Lower lobe of right lung (tissue), 2 donors: ENCODE measurements around the gene SPCS2. TPM values are rescaled to one million over a fixed set of nuclear protein-coding genes. Genes with fewer than 3 reads are reported as not detected.
"Not testable (repeated sequence)": the region's sequence is repeated elsewhere in the genome, so short reads cannot be mapped to it uniquely, and the experiment has no call there.

Experiments used
- ATAC-seq, 2 donors: fragments of 200-7000 bp; cut with Tn5 transposase; one replicate each; pipeline ENCODE4 v1.9.1; 2020 to 2022; ENCODE audit warnings: mild to moderate bottlenecking in 2 of 2, moderate library complexity in 2 of 2
- DNase-seq: peaks from one replicate; pipeline ENCODE4 v3.0.0-alpha.2; 2020
- H3K27ac ChIP-seq: fragments of 200-600 bp; one replicate; pipeline ENCODE4 v1.8.0; 2022
- H3K27me3 ChIP-seq: fragments of 200-600 bp; one replicate; pipeline ENCODE4 v1.8.0; 2022; ENCODE audit warnings: low read depth
- H3K36me3 ChIP-seq: fragments of 200-600 bp; one replicate; pipeline ENCODE4 v1.8.0; 2022; ENCODE audit warnings: mild to moderate bottlenecking
- H3K4me1 ChIP-seq: fragments of 200-600 bp; one replicate; pipeline ENCODE4 v1.8.0; 2022
- H3K4me3 ChIP-seq: fragments of 200-600 bp; one replicate; pipeline ENCODE4 v1.8.0; 2022; ENCODE audit warnings: mild to moderate bottlenecking
- H3K9me3 ChIP-seq: fragments of 200-600 bp; one replicate; pipeline ENCODE4 v1.8.0; 2022
- intact Hi-C: fragments of 100-400 bp; cut with DNase I; formaldehyde crosslinking; loops from one replicate; pipeline ENCODE4 v1.11.0; 2022
- total RNA-seq: library from RNA; stranded (reverse); fragmentation: NEBNext Ultra II Directional; extraction: Animal tissue kit (Norgen Biotek cat#: 25700); gene quantifications from one replicate; pipeline ENCODE4 v1.2.1, GENCODE V29; 2021
- TF ChIP-seq, protein P1 (sequence below): fragments of 200-600 bp; IDR thresholded peaks from one replicate; pipeline ENCODE4 v1.8.0; 2022; ENCODE audit warnings: antibody characterized with exemption, mild to moderate bottlenecking
- donor health status: DM: no; HTN: yes; CAD: no; lungs with severe emphysema.

SPCS2 gene
- total RNA-seq, 1 donor from 2014 or later, result 149 TPM

DNA sequence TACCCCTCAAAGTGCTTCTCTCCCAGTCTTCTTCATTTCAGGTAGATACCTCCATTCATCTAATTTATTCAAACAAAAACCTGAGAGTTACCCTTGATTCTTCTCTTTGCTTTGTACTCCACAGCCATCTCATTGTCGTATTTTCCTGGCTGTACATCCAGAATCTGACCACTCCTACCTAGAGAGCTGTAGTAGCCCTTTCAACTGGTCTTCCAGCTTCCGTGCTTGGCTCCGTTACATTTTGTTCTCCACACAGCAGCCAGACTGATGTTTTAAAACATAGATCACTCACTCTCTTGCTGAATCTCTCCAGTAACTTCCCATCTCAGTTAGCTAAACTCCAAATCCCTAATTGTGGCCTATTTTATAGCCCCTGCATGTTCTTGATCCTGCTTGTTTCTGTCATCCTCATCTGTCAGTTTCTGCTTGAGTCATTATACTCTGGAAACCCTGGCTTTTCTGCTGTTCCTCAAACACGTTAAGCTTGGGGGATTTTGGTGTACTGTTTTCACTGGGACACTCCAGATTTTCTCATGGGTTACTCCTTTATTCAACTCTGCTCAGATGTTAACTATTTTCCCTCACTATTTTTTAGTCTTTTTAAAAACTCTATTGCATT, 7.4 kb downstream of the SPCS2 start:
- intact Hi-C loops, result no loop called here
- Histone ChIP-seq H3K9me3 (no peaks in the 10 kb centered on the region), H3K4me1 (peaks cover 41% of the 10 kb centered on the region), H3K36me3 (peaks cover 11% of the 10 kb centered on the region), H3K27ac (no peak overlapping the region), H3K4me3 (no peak overlapping the region), H3K27me3 (no peaks in the 10 kb centered on the region)
- no peak for DNase-seq
- no peak for ATAC-seq
- TF ChIP-seq, protein P1, sequence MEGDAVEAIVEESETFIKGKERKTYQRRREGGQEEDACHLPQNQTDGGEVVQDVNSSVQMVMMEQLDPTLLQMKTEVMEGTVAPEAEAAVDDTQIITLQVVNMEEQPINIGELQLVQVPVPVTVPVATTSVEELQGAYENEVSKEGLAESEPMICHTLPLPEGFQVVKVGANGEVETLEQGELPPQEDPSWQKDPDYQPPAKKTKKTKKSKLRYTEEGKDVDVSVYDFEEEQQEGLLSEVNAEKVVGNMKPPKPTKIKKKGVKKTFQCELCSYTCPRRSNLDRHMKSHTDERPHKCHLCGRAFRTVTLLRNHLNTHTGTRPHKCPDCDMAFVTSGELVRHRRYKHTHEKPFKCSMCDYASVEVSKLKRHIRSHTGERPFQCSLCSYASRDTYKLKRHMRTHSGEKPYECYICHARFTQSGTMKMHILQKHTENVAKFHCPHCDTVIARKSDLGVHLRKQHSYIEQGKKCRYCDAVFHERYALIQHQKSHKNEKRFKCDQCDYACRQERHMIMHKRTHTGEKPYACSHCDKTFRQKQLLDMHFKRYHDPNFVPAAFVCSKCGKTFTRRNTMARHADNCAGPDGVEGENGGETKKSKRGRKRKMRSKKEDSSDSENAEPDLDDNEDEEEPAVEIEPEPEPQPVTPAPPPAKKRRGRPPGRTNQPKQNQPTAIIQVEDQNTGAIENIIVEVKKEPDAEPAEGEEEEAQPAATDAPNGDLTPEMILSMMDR, result no peak

DNA sequence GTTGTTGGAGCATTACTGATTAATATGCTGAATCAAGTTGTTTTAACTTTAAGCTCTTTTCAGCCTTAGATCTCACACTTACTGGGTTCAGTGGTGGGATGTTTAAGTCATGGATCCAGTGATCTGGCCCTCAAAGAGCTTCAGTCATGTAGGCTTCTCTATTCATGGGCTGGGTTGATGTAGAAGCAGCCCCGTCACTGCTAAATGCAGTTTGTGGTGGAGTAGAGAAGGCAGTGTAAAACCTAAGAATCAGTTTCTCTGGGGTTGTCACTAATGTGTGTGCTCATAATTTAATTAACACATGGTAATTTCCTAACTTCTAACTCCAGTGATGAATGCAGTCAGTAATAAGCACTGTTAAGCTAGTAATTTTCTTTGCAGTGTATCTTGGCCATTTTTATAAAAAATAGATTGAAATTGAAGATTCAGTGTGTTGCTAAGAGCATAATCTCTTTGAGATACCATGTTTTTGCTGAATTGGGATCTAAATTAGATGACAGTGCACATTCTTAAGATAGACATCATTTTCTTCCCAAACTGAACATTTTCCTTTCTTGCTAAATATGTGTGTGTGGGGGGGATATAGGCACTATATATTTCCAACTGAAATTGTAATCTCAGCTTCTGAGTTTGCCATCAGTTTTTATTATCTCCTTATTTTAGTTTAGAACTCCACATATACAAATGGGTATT, 9.0 kb downstream of the SPCS2 start:
- peaks cover 13% of the 10 kb centered on the region for H3K36me3 ChIP-seq
- H3K27ac ChIP-seq, result no peak overlapping the region
- DNase-seq, result no peak
- H3K4me3 ChIP-seq, result no peak overlapping the region
- H3K27me3 ChIP-seq, result no peaks in the 10 kb centered on the region
- no peaks in the 10 kb centered on the region for H3K9me3 ChIP-seq
- TF ChIP-seq, protein P1, result no peak
- intact Hi-C loops, result no loop called here
- ATAC-seq, result no peak
- peaks cover 48% of the 10 kb centered on the region for H3K4me1 ChIP-seq

DNA sequence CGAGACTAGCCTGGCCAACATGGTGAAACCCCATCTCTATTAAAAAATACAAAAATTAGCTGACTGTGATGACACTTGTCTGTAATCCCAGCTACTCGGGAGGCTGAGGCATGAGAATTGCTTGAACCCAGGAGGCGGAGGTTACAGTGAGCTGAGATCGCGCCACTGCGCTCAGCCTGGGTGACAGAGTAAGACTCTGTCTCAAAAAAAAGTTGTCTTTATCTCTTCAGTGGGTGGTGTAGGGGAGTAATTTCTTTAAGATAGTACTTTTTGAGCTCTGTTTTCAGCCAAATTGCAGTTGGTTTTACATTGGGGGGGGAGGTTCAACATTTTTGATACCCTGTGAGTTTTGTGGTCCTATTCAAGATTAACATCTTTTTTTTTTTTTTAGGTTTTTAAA, 11.1 kb downstream of the SPCS2 start:
- H3K27me3 ChIP-seq, intact Hi-C loops, DNase-seq, ATAC-seq, H3K9me3 ChIP-seq, H3K4me3 ChIP-seq, H3K27ac ChIP-seq: not testable (repeated sequence)
- Histone ChIP-seq H3K4me1 (peaks cover 49% of the 10 kb centered on the region), H3K36me3 (peaks cover 15% of the 10 kb centered on the region)

DNA sequence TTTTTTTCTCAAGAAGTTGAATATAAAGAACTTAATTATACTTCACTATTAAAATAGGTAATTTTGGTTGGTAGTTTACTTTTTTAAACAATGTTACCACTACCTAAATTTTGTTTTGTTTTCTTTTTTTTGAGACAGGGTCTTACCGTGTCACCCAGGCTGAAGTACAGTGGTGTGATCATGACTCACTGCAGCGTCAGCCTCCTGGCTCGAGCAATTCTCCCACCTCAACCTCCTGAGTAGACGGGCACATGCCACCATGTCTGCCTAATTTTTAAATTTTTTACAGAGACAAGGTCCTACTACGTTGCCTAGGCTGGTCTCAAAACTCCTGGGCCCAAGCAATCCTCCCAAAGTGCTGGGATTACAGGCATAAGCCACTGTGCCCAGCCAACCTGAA, 17.6 kb downstream of the SPCS2 start:
- intact Hi-C loops, result no loop called here
- Histone ChIP-seq H3K4me3 (no peak overlapping the region), H3K9me3 (no peaks in the 10 kb centered on the region), H3K4me1 (peaks cover 9% of the 10 kb centered on the region), H3K27me3 (no peaks in the 10 kb centered on the region), H3K36me3 (peaks cover 74% of the 10 kb centered on the region), H3K27ac (no peak overlapping the region)
- no peak for ATAC-seq
- DNase-seq, result no peak
- TF ChIP-seq, protein P1, result no peak

DNA sequence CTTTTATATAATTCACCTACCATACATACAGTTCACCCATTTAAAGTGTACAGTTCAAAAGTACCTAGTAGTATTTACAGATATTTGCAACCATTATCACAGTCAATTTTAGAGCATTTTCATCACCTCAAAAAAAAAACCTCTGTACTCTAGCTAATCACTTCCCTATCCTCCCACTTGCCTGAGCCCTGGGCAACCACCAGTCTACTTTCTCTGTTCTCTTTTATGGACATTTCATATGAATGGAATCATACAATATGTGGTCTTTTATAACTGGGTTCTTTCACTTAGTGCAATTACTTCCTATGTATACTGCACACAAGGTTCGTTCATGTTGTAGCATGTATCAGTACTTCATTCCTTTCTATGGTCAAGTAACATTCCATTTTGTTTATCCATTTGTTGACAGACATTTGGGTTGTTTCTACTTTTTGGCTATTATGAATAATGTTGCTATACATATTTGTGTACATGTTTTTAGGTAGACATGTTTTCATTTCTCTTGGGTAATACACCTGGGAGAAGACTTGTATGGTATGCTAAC, 21.9 kb downstream of the SPCS2 start:
- ATAC-seq, result no peak
- Histone ChIP-seq H3K9me3 (no peaks in the 10 kb centered on the region), H3K4me3 (no peak overlapping the region), H3K27ac (no peak overlapping the region), H3K27me3 (no peaks in the 10 kb centered on the region), H3K4me1 (no peaks in the 10 kb centered on the region), H3K36me3 (peaks cover 98% of the 10 kb centered on the region)
- DNase-seq, result no peak
- intact Hi-C loops, result no loop called here
- TF ChIP-seq, protein P1, result no peak

- intact Hi-C loops, result no loop called here
- no peak overlapping the region for H3K27ac ChIP-seq
- no peak for DNase-seq
Measured at GRCh38 chr11:74971424-74971823, 22.4 kb downstream of the SPCS2 start.

More at GRCh38 chr11:74971424-74971823, 22.4 kb downstream of the SPCS2 start:
- H3K4me1 ChIP-seq, result no peaks in the 10 kb centered on the region
- H3K4me3 ChIP-seq, result no peak overlapping the region
- ATAC-seq, result no peak
- H3K36me3 ChIP-seq, result peaks cover 98% of the 10 kb centered on the region
- no peaks in the 10 kb centered on the region for H3K9me3 ChIP-seq
- TF ChIP-seq, protein P1, result no peak
- no peaks in the 10 kb centered on the region for H3K27me3 ChIP-seq
